ENCODE data around the gene PCBD2.

DNA sequence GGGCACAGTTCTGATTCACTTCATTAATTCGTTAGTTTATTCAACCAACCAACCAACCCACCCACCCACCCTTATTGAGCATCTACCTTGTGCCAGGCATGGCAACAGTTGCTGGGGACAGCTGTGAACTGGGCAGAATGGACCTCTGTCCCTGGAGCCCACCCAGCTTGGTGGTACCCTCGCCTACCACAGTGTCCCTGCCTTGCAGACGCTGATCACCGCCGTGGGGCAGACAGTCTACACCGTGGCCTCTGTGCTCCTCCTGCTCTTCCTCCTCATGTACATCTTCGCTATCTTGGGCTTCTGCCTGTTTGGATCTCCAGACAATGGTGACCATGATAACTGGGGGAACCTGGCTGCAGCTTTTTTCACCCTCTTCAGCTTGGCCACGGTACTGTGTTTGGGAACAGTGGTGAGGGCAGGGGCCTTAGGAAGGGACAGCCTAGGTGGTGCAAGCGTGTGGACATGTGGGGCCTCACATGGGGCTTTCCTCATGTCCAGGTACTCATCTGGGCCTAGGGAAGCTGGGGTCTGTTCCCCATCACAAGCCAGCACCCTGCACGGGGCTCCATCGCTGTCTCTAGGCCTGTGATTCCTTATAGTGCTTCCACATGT lies 102.9 kb downstream of the PCBD2 start:
- TF ChIP-seq CBX3 (IDR thresholded peaks at IDR 0.05; ENCODE audit: low read depth) (no peak), EZH2 (IDR thresholded peaks at IDR 0.05) (no peak), POLR2AphosphoS5 (IDR thresholded peaks at IDR 0.05; ENCODE audit: low read depth, low read length) (no peak), EZH2phosphoT487 (IDR thresholded peaks at IDR 0.05; ENCODE audit: borderline replicate concordance) (no peak)
- TF ChIP-seq, protein P1, sequence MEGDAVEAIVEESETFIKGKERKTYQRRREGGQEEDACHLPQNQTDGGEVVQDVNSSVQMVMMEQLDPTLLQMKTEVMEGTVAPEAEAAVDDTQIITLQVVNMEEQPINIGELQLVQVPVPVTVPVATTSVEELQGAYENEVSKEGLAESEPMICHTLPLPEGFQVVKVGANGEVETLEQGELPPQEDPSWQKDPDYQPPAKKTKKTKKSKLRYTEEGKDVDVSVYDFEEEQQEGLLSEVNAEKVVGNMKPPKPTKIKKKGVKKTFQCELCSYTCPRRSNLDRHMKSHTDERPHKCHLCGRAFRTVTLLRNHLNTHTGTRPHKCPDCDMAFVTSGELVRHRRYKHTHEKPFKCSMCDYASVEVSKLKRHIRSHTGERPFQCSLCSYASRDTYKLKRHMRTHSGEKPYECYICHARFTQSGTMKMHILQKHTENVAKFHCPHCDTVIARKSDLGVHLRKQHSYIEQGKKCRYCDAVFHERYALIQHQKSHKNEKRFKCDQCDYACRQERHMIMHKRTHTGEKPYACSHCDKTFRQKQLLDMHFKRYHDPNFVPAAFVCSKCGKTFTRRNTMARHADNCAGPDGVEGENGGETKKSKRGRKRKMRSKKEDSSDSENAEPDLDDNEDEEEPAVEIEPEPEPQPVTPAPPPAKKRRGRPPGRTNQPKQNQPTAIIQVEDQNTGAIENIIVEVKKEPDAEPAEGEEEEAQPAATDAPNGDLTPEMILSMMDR (IDR thresholded peaks at IDR 0.05 in 2 of 3, conservative IDR thresholded peaks at IDR 0.05 in 1 of 3; ENCODE audit: borderline replicate concordance in 1 of 3, insufficient read depth in 1 of 3, low read depth in 2 of 3, low read length in 2 of 3), result no peak
- TF ChIP-seq, protein P2, sequence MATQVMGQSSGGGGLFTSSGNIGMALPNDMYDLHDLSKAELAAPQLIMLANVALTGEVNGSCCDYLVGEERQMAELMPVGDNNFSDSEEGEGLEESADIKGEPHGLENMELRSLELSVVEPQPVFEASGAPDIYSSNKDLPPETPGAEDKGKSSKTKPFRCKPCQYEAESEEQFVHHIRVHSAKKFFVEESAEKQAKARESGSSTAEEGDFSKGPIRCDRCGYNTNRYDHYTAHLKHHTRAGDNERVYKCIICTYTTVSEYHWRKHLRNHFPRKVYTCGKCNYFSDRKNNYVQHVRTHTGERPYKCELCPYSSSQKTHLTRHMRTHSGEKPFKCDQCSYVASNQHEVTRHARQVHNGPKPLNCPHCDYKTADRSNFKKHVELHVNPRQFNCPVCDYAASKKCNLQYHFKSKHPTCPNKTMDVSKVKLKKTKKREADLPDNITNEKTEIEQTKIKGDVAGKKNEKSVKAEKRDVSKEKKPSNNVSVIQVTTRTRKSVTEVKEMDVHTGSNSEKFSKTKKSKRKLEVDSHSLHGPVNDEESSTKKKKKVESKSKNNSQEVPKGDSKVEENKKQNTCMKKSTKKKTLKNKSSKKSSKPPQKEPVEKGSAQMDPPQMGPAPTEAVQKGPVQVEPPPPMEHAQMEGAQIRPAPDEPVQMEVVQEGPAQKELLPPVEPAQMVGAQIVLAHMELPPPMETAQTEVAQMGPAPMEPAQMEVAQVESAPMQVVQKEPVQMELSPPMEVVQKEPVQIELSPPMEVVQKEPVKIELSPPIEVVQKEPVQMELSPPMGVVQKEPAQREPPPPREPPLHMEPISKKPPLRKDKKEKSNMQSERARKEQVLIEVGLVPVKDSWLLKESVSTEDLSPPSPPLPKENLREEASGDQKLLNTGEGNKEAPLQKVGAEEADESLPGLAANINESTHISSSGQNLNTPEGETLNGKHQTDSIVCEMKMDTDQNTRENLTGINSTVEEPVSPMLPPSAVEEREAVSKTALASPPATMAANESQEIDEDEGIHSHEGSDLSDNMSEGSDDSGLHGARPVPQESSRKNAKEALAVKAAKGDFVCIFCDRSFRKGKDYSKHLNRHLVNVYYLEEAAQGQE (IDR thresholded peaks at IDR 0.05; ENCODE audit: low read depth), result no peak

Data from HCT116 (cell line).